Esophagus squamous epithelium (tissue), 4 donors: ENCODE measurements around the gene KCTD5.

ENCODE experiments used
- CTCF ChIP-seq, 6 experiments: fragments of 450-650 bp in 4 of 6; fragments of 200-600 bp in 2 of 6; sonication (generic) in 2 of 6; IDR thresholded peaks; one replicate each; pipeline ENCODE4 v1.5.1; 2016 to 2019; ENCODE audit warnings: antibody characterized with exemption in 6 of 6, mild to moderate bottlenecking in 4 of 6, moderate library complexity in 4 of 6
- POLR2A ChIP-seq, 4 donors: fragments of 450-650 bp; IDR thresholded peaks; one replicate each; pipeline ENCODE4 v1.6.1; 2017; ENCODE audit warnings: antibody characterized with exemption in 4 of 4, mild to moderate bottlenecking in 4 of 4, moderate library complexity in 3 of 4

GRCh38 chr16:2706085-2706484 is 23.8 kb downstream of the KCTD5 start:
- TF ChIP-seq POLR2A (IDR thresholded peaks at IDR 0.05) (no peak), CTCF (IDR thresholded peaks at IDR 0.05) (no peak)
